CD4-positive, alpha-beta T cell treated with Interleukin-6 for 4 hours (primary cell): ENCODE results near the gene PKD2.

Experiments used
- DNase-seq: peaks from one replicate; pipeline ENCODE4 v3.0.0-alpha.2; 2020; ENCODE audit warnings: mixed read lengths

The PKD2 gene

GRCh38 chr4:88028946-88029345, 21.5 kb downstream of the PKD2 start:
- DNase-seq, result no peak

- no peak for DNase-seq
Observed at GRCh38 chr4:88029556-88029955, 22.1 kb downstream of the PKD2 start.

- no peak for DNase-seq
Observed at GRCh38 chr4:88030565-88031310, 23.3 kb downstream of the PKD2 start.

GRCh38 chr4:88033309-88033708, 25.9 kb downstream of the PKD2 start:
- DNase-seq, result peak; percentile 36

- no peak for DNase-seq
Observed at GRCh38 chr4:88035292-88035691, 27.9 kb downstream of the PKD2 start.

- no peak for DNase-seq
Observed at GRCh38 chr4:88037447-88037846, 30.0 kb downstream of the PKD2 start.

GRCh38 chr4:88037936-88038335, 30.5 kb downstream of the PKD2 start:
- no peak for DNase-seq

GRCh38 chr4:88040707-88041106, 33.3 kb downstream of the PKD2 start:
- DNase-seq, result no peak

GRCh38 chr4:88041626-88042025, 34.2 kb downstream of the PKD2 start:
- DNase-seq, result no peak

- no peak for DNase-seq
Observed at GRCh38 chr4:88043001-88043400, 35.6 kb downstream of the PKD2 start.

GRCh38 chr4:88043586-88044340, 36.3 kb downstream of the PKD2 start:
- no peak for DNase-seq

GRCh38 chr4:88045021-88045420, 37.6 kb downstream of the PKD2 start:
- DNase-seq, result no peak

GRCh38 chr4:88054229-88054628, 46.8 kb downstream of the PKD2 start:
- DNase-seq, result no peak

GRCh38 chr4:88054901-88055300, 47.5 kb downstream of the PKD2 start:
- DNase-seq, result no peak

- DNase-seq, result no peak
Observed at GRCh38 chr4:88058295-88058694, 50.9 kb downstream of the PKD2 start.

GRCh38 chr4:88059766-88060165, 52.3 kb downstream of the PKD2 start:
- DNase-seq, result no peak

GRCh38 chr4:88060431-88060830, 53.0 kb downstream of the PKD2 start:
- DNase-seq, result no peak

GRCh38 chr4:88062311-88062710, 54.9 kb downstream of the PKD2 start:
- DNase-seq, result no peak

- no peak for DNase-seq
Observed at GRCh38 chr4:88062843-88063242, 55.4 kb downstream of the PKD2 start.

GRCh38 chr4:88063634-88064296, 56.3 kb downstream of the PKD2 start:
- DNase-seq, result no peak

GRCh38 chr4:88064410-88064809, 57.0 kb downstream of the PKD2 start:
- DNase-seq, result no peak

GRCh38 chr4:88070031-88070430, 62.6 kb downstream of the PKD2 start:
- no peak for DNase-seq

- DNase-seq, result no peak
Observed at GRCh38 chr4:88075336-88075735, 67.9 kb downstream of the PKD2 start.
